Parathyroid adenoma (tissue), 2 donors: ENCODE data around the gene MS4A18.

Experiments used
- H2AFZ ChIP-seq: fragments of 300-600 bp; sonication (generic); one replicate; pipeline ENCODE4 v1.7.0; 2017; ENCODE audit warnings: antibody characterized with exemption, mild to moderate bottlenecking
- H3K27ac ChIP-seq: fragments of 300-600 bp; sonication (generic); one replicate; pipeline ENCODE4 v1.7.0; 2017
- H3K27me3 ChIP-seq: fragments of 300-600 bp; sonication (generic); one replicate; pipeline ENCODE4 v1.7.0; 2017; ENCODE audit warnings: low read length; ENCODE audit not compliant: control insufficient read depth, insufficient read depth
- H3K36me3 ChIP-seq: fragments of 300-600 bp; sonication (generic); one replicate; pipeline ENCODE4 v1.7.0; 2017; ENCODE audit warnings: low read length; ENCODE audit not compliant: control insufficient read depth, insufficient read depth
- H3K4me1 ChIP-seq: fragments of 300-600 bp; sonication (generic); one replicate; pipeline ENCODE4 v1.7.0; 2017; ENCODE audit warnings: control low read depth
- H3K4me2 ChIP-seq: fragments of 300-600 bp; sonication (generic); one replicate; pipeline ENCODE4 v1.7.0; 2017; ENCODE audit warnings: low read length
- H3K4me3 ChIP-seq: fragments of 300-600 bp; sonication (generic); one replicate; pipeline ENCODE4 v1.7.0; 2017; ENCODE audit warnings: low read depth, low read length
- H3K79me2 ChIP-seq: fragments of 300-600 bp; sonication (generic); one replicate; pipeline ENCODE4 v1.7.0; 2017; ENCODE audit warnings: control low read depth
- H3K9ac ChIP-seq: fragments of 300-600 bp; sonication (generic); one replicate; pipeline ENCODE4 v1.7.0; 2017; ENCODE audit warnings: mild to moderate bottlenecking
- H3K9me3 ChIP-seq: fragments of 300-600 bp; sonication (generic); one replicate; pipeline ENCODE4 v1.7.0; 2017; ENCODE audit warnings: low read length; ENCODE audit not compliant: control insufficient read depth
- CTCF ChIP-seq: fragments of 300-600 bp; sonication (generic); IDR thresholded peaks from one replicate; pipeline ENCODE4 v1.7.0; 2017; ENCODE audit warnings: antibody characterized with exemption, mild to moderate bottlenecking
- donor health status: primary hyperparathyroidism.

MS4A18 gene

GRCh38 chr11:60792521-60792920 is 68.0 kb downstream of the MS4A18 start:
- H3K27ac ChIP-seq: no peak overlapping the region
- H3K4me1 ChIP-seq: no peaks in the 10 kb centered on the region
- TF ChIP-seq CTCF: no peak
- H3K9me3 ChIP-seq: no peaks in the 10 kb centered on the region
- no peaks in the 10 kb centered on the region for H3K36me3 ChIP-seq
- H3K4me3 ChIP-seq: no peak overlapping the region
- H3K9ac ChIP-seq: no peak overlapping the region
- no peak overlapping the region for H3K4me2 ChIP-seq
- no peak overlapping the region for H2AFZ ChIP-seq
- no peaks in the 10 kb centered on the region for H3K27me3 ChIP-seq
- no peaks in the 10 kb centered on the region for H3K79me2 ChIP-seq
